ENCODE data around the gene EVC.

EVC gene

DNA sequence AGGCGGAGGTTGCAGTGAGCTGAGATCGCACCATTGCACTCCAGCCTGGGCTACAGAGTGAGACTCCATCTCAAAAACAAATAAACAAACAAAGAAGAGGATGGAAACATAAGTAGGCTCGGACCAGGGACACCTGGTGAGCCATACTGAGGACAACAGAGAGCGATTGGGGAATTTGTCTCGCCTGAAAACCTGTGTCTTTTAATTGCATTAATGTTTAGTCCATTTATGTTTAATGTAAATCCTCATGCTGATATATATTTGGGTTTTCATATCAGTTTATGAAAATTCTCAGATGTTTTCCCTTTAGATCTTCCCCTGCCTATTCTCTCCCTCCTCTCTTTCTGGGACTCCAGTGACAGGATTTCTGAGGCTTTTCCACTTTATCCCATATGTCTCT lies 84.6 kb downstream of the EVC start:
- H3K4me3 ChIP-seq (ENCODE audit: low read length) = no peak overlapping the region
- TF ChIP-seq CTCF (conservative IDR thresholded peaks at IDR 0.05; ENCODE audit: low read length) = no peak
- no peak for DNase-seq (ENCODE audit: low read depth)

DNA sequence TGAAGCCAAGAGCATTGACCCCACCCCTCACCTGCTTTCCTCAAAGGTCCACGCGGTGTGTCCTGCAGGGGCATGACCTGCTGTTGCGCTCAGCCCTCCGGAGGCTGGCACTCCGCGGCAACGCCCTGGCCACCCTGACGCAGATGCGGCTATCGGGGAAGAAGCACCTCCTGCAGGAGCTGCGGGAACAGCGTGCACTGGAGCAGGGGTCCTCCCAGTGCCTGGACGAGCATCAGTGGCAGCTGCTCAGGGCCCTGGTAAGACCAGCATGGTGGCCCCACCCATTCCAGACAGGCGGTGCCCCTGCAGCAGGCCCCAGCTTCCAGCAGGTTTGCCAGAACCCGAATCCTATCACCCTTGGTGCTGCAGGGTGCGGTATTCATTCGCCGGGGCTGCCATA lies 86.0 kb downstream of the EVC start:
- TF ChIP-seq CTCF (conservative IDR thresholded peaks at IDR 0.05; ENCODE audit: low read length) = no peak

GRCh38 chr4:5797866-5798265 lies 86.9 kb downstream of the EVC start:
- H3K4me3 ChIP-seq (ENCODE audit: low read length) = no peak overlapping the region
- no peak for DNase-seq (ENCODE audit: low read depth)
- TF ChIP-seq CTCF (conservative IDR thresholded peaks at IDR 0.05; ENCODE audit: low read length) = no peak

More for the DNA sequence above, 86.0 kb downstream of the EVC start:
- H3K4me3 ChIP-seq (ENCODE audit: low read length) = no peak overlapping the region
- no peak for DNase-seq (ENCODE audit: low read depth)

DNA sequence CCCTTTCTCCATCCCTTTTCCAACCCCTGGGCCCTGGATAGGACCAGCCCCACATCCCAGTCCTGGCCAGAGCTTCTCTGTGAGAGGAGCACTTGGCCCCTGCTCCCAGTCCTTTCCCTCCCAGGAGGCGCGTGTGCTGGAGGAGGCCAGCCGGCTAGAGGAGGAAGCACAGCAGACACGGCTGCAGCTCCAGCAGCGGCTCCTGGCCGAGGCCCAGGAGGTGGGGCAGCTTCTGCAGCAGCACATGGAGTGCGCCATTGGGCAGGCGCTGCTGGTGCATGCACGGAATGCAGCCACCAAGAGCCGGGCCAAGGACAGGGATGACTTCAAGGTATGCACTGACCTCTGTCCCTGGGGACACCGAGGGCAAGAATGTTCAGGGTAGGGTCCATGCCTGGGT lies 87.5 kb downstream of the EVC start:
- peak; percentile 38 for DNase-seq (ENCODE audit: low read depth)
- TF ChIP-seq CTCF (conservative IDR thresholded peaks at IDR 0.05; ENCODE audit: low read length) = no peak
- H3K4me3 ChIP-seq (ENCODE audit: low read length) = no peak overlapping the region

DNA sequence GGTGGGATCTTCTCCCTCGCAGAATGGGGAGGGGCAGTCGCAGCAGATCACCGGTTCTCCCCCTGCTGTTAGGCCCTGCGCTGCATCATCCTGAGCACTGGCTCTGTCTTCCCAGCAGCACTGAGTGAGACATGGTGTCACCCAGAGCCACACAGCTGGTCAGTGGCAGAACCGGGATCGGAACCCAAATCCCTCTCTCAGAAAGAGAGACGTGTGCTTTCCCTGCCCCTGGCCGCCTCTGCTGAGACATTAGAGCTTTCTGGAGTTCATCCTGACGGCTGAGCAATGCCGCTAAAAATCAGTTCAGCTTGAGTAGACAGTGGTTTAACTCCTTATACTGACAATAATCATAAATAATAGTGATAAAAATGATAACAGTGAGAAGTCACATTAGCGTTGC lies 87.9 kb downstream of the EVC start:
- TF ChIP-seq CTCF (conservative IDR thresholded peaks at IDR 0.05; ENCODE audit: low read length) = no peak

DNA sequence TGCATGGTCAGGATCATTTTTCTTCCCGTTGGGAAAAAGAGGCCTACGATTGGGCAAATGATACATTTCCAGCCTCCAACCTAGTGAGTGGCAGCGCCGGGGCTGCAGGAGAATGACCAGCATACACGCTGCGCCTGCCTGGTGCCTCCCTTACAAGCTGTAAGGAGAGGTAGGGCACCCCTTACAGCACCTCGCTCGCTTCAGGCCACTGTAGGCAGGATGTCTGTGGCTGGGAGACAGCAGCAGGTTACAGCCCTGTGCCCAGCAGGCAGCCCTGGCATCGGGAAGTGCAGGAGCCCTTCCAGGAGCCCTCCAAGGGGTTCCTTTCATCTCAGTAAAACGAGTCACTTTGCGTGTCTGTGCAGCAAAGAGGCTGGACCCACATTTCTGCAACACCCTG lies 88.4 kb downstream of the EVC start:
- DNase-seq (ENCODE audit: low read depth) = no peak
- H3K4me3 ChIP-seq (ENCODE audit: low read length) = no peak overlapping the region
- no peak for TF ChIP-seq CTCF (conservative IDR thresholded peaks at IDR 0.05; ENCODE audit: low read length)

More for the DNA sequence above, 87.9 kb downstream of the EVC start:
- DNase-seq (ENCODE audit: low read depth) = no peak
- H3K4me3 ChIP-seq (ENCODE audit: low read length) = no peak overlapping the region

GRCh38 chr4:5800496-5800895 lies 89.5 kb downstream of the EVC start:
- no peak for DNase-seq (ENCODE audit: low read depth)
- no peak overlapping the region for H3K4me3 ChIP-seq (ENCODE audit: low read length)
- no peak for TF ChIP-seq CTCF (conservative IDR thresholded peaks at IDR 0.05; ENCODE audit: low read length)
